B cell (primary cell): ENCODE measurements around the gene PLAC8L1. TPM values are rescaled to one million over a fixed set of nuclear protein-coding genes. Genes with fewer than 3 reads are reported as not detected.

Experiments
- ATAC-seq: fragments of 200-7000 bp; cut with Tn5 transposase; one replicate; pipeline ENCODE4 v1.10.0; 2021; ENCODE audit warnings: low read depth, mild to moderate bottlenecking, moderate number of reproducible peaks, moderate library complexity
- CTCF ChIA-PET: fragments of 350-600 bp; sonication (Branson Sonifier 250); formaldehyde crosslinking; loops from one replicate; lab custom pipeline; 2021; ENCODE audit warnings: antibody characterized with exemption, inconsistent platforms; lab: Charles Lee
- POLR2A ChIA-PET: fragments of 350-600 bp; sonication (Branson Sonifier 250); formaldehyde crosslinking; loops from one replicate; lab custom pipeline; 2021; ENCODE audit warnings: antibody characterized with exemption; lab: Charles Lee
- DNase-seq: peaks from one replicate; pipeline ENCODE4 v3.0.0; 2013
- H2AFZ ChIP-seq: 2 replicates; pipeline ENCODE4 v1.6.1; 2012; ENCODE audit warnings: mild to moderate bottlenecking, low read depth, low read length; ENCODE audit not compliant: insufficient read depth, poor library complexity, severe bottlenecking
- H3K27ac ChIP-seq, 2 donors: 1 replicate in 1 of 2; 2 replicates in 1 of 2; pipeline ENCODE4 v1.5.1; 2012 to 2013; ENCODE audit warnings: low read length in 2 of 2, mild to moderate bottlenecking in 2 of 2, moderate library complexity in 1 of 2
- H3K27me3 ChIP-seq, 4 experiments: fragments of 200-600 bp in 1 of 4; sonication (generic) in 1 of 4; replicated peaks in 1 of 4; 1 replicate in 2 of 4; 2 replicates in 2 of 4; pipeline versions ENCODE4 v1.6.1 to v1.7.0; 2013 to 2016; ENCODE audit warnings: low read length in 3 of 4, mild to moderate bottlenecking in 2 of 4, mixed read lengths in 1 of 4, moderate library complexity in 1 of 4; ENCODE audit not compliant: insufficient read depth in 4 of 4, control insufficient read depth in 3 of 4; ENCODE audit errors: control extremely low read depth in 1 of 4
- H3K36me3 ChIP-seq, 2 experiments: replicated peaks in 1 of 2; 1 replicate in 1 of 2; 2 replicates in 1 of 2; pipeline versions ENCODE4 v1.6.1 to v1.7.1; 2013; ENCODE audit warnings: low read length in 1 of 2; ENCODE audit not compliant: insufficient read depth in 2 of 2, control insufficient read depth in 1 of 2; ENCODE audit errors: control extremely low read depth in 1 of 2, extremely low read depth in 1 of 2
- H3K4me1 ChIP-seq, 2 donors: fragments of 200-600 bp in 1 of 2; sonication (generic) in 1 of 2; 1 replicate in 1 of 2; 2 replicates in 1 of 2; pipeline versions ENCODE4 v1.5.1 to v1.6.1; 2013 to 2017; ENCODE audit warnings: low read length in 2 of 2; ENCODE audit not compliant: control insufficient read depth in 2 of 2, insufficient read depth in 2 of 2
- H3K4me2 ChIP-seq: replicated peaks from 2 replicates; pipeline ENCODE3; 2012; ENCODE audit warnings: mild to moderate bottlenecking, low read depth, low read length; ENCODE audit not compliant: poor library complexity, severe bottlenecking
- H3K4me3 ChIP-seq, 5 experiments: fragments of 200-600 bp in 1 of 5; sonication (generic) in 1 of 5; 1 replicate in 3 of 5; 2 replicates in 2 of 5; pipeline versions ENCODE4 v1.5.1 to v1.7.0; 2011 to 2016; ENCODE audit warnings: low read length in 4 of 5, mild to moderate bottlenecking in 4 of 5, low read depth in 2 of 5, control low read depth in 1 of 5, moderate library complexity in 1 of 5; ENCODE audit not compliant: insufficient read depth in 1 of 5; ENCODE audit errors: control extremely low read depth in 1 of 5, extremely low read depth in 1 of 5
- H3K79me2 ChIP-seq: fragments of 200-600 bp; sonication (generic); one replicate; pipeline ENCODE4 v1.6.0; 2016; ENCODE audit warnings: low read length; ENCODE audit not compliant: control insufficient read depth, insufficient read depth
- H3K9ac ChIP-seq: fragments of 200-600 bp; sonication (generic); 2 replicates; pipeline ENCODE4 v1.6.1; 2017; ENCODE audit warnings: mild to moderate bottlenecking, low read length, moderate library complexity
- H3K9me3 ChIP-seq, 3 donors: one replicate each; pipeline versions ENCODE4 v1.6.1 to v1.7.1; 2013; ENCODE audit warnings: low read length in 2 of 3; ENCODE audit not compliant: control insufficient read depth in 2 of 3, insufficient read depth in 1 of 3; ENCODE audit errors: control extremely low read depth in 1 of 3
- H4K20me1 ChIP-seq: 2 replicates; pipeline ENCODE4 v1.6.0; 2012; ENCODE audit warnings: mild to moderate bottlenecking, low read length; ENCODE audit not compliant: insufficient read depth, control insufficient read depth, poor library complexity, severe bottlenecking
- H3K27ac Mint-ChIP-seq: one replicate; pipeline ENCODE4 v1.8.0; 2021; ENCODE audit warnings: mixed read lengths
- H3K27me3 Mint-ChIP-seq: one replicate; pipeline ENCODE4 v1.8.0; 2021; ENCODE audit warnings: mixed read lengths
- H3K4me1 Mint-ChIP-seq: one replicate; pipeline ENCODE4 v1.8.0; 2021; ENCODE audit warnings: mixed read lengths
- H3K4me3 Mint-ChIP-seq: one replicate; pipeline ENCODE4 v1.8.0; 2021; ENCODE audit warnings: mixed read lengths
- H3K9me3 Mint-ChIP-seq: one replicate; pipeline ENCODE4 v1.8.0; 2022; ENCODE audit warnings: mixed read lengths; ENCODE audit not compliant: insufficient read depth
- CTCF ChIP-seq: fragments of 200-600 bp; IDR thresholded peaks from one replicate; pipeline ENCODE4 v1.8.0; 2022; ENCODE audit warnings: antibody characterized with exemption, mild to moderate bottlenecking
- EZH2 ChIP-seq: IDR thresholded peaks from 2 replicates; pipeline ENCODE4 v1.6.1; 2012; ENCODE audit warnings: borderline replicate concordance, low read depth, mild to moderate bottlenecking, moderate library complexity, low read length; ENCODE audit not compliant: insufficient read depth, poor library complexity, severe bottlenecking
- WGBS: methylation state at CpG from one replicate; pipeline ENCODE4 v1.1.5; 2013; ENCODE audit warnings: missing lambda C conversion rate; ENCODE audit not compliant: insufficient coverage; 5-methylcytosine and 5-hydroxymethylcytosine counted together
- intact Hi-C: fragments of 100-400 bp; cut with micrococcal nuclease; formaldehyde crosslinking; loops from one replicate; pipeline ENCODE4 v1.10.0; 2022
- polyA plus RNA-seq: library from polyadenylated mRNA; depleted of rRNA; stranded (reverse); fragments of >200 nt; gene quantifications from 2 replicates; pipeline ENCODE4 v1.2.3, GENCODE V29; 2012
- total RNA-seq, 2 donors: library from RNA; stranded (reverse); fragments of 120-200 nt in 1 of 2; gene quantifications; 1 replicate in 1 of 2; 2 replicates in 1 of 2; pipeline versions ENCODE4 v1.2.3 to v1.2.4, GENCODE V29; 2013 to 2022

The PLAC8L1 gene
- total and polyA plus RNA-seq, 2 donors (not counting 1 experiment from before 2014, with no cell fraction given): 0.49 TPM; not detected in 1

GRCh38 chr5:146069780-146070099 lies 35.6 kb downstream of the PLAC8L1 start:
- H3K4me3 ChIP-seq: no peak overlapping the region

More at GRCh38 chr5:146069780-146070099, 35.6 kb downstream of the PLAC8L1 start:
- H3K9me3 Mint-ChIP-seq: no peaks in the 10 kb centered on the region
- no peaks in the 10 kb centered on the region for H3K9me3 ChIP-seq
- CTCF ChIA-PET: no interaction called here
- DNase-seq (no peak), ATAC-seq (no peak)
- H3K4me1 Mint-ChIP-seq: no peaks in the 10 kb centered on the region
- intact Hi-C loops: no loop called here
- no peak overlapping the region for H3K4me2 ChIP-seq
- H3K27me3 ChIP-seq: peaks cover 0 to 4% (median 0%) of the 10 kb centered on the region in 4 experiments
- peaks cover 8% of the 10 kb centered on the region for H3K27me3 Mint-ChIP-seq
- no peak overlapping the region for H3K27ac ChIP-seq
- no peak overlapping the region for H3K27ac Mint-ChIP-seq
- POLR2A ChIA-PET: no interaction called here
- H3K36me3 ChIP-seq: no peaks in the 10 kb centered on the region
- no peak overlapping the region for H2AFZ ChIP-seq
- no peaks in the 10 kb centered on the region for H3K79me2 ChIP-seq
- 100% methylated on average over 2 of the region's 2 CpGs for WGBS
- TF ChIP-seq EZH2 (no peak), CTCF (no peak)
- no peaks in the 10 kb centered on the region for H4K20me1 ChIP-seq
- H3K4me3 Mint-ChIP-seq: no peak overlapping the region
- H3K4me1 ChIP-seq: no peaks in the 10 kb centered on the region
- H3K9ac ChIP-seq: no peak overlapping the region
